Measurements from ENCODE around the gene ZNF579. TPM values are rescaled to one million over a fixed set of nuclear protein-coding genes. Genes with fewer than 3 reads are reported as not detected.

The ZNF579 gene
- total and polyA plus RNA-seq, 10 of the 15 experiments (the other 5 are each of a cell fraction or from before 2014, with no cell fraction given) = 0.11 to 11.7 (median 1.5) TPM

- no peak overlapping the region for H2AFZ ChIP-seq (ENCODE audit: control insufficient read depth, low read depth, low read length)
- intact Hi-C loops (cut with micrococcal nuclease; ENCODE audit: unreplicated experiment) (no loop called here), in situ Hi-C loops (cut with MboI) (no loop called here)
- ChIA-PET RAD21 (ENCODE audit: unreplicated experiment) (interaction anchor here (0.6 kb wide), 1 partner anchor 403 kb away, joined by 3 read pairs; no protein-coding TSS in a partner anchor), POLR2A (no interaction called here), CTCF (no interaction called here), SMC1A (ENCODE audit: uncharacterized antibody, unreplicated experiment) (interaction anchor here (1.0 kb wide), 1 partner anchor 22 kb away, joined by 4 read pairs; no protein-coding TSS in a partner anchor)
- H3K27ac ChIP-seq (ENCODE audit: control insufficient read depth, insufficient read depth) = no peak overlapping the region
- ATAC-seq = no peak
- no peak for DNase-seq (ENCODE audit: low read depth, low spot score)
- 58% methylated on average over 15 of the region's 22 CpGs for whole genome bisulfite sequencing (ENCODE audit: insufficient coverage, insufficient replicate concordance, low lambda C conversion rate, missing lambda C conversion rate)
- H3K9ac ChIP-seq (ENCODE audit: control insufficient read depth, insufficient read depth, low read length) = no peak overlapping the region
- TF ChIP-seq MLLT1 (IDR thresholded peaks at IDR 0.05) = no peak
- TF ChIP-seq BHLHE40 (IDR thresholded peaks at IDR 0.05; ENCODE audit: borderline replicate concordance in 1 of 2, low read depth in 2 of 2, low read length in 1 of 2) = no peak
- no peak for TF ChIP-seq RUNX3 (IDR thresholded peaks at IDR 0.05; ENCODE audit: low read length)
- no peak for TF ChIP-seq NFYA (IDR thresholded peaks at IDR 0.05; ENCODE audit: borderline replicate concordance, low read depth, low read length)
- TF ChIP-seq YBX1 (IDR thresholded peaks at IDR 0.05) = no peak
- no peak for TF ChIP-seq HDGF (IDR thresholded peaks at IDR 0.05)
- TF ChIP-seq, protein P1, sequence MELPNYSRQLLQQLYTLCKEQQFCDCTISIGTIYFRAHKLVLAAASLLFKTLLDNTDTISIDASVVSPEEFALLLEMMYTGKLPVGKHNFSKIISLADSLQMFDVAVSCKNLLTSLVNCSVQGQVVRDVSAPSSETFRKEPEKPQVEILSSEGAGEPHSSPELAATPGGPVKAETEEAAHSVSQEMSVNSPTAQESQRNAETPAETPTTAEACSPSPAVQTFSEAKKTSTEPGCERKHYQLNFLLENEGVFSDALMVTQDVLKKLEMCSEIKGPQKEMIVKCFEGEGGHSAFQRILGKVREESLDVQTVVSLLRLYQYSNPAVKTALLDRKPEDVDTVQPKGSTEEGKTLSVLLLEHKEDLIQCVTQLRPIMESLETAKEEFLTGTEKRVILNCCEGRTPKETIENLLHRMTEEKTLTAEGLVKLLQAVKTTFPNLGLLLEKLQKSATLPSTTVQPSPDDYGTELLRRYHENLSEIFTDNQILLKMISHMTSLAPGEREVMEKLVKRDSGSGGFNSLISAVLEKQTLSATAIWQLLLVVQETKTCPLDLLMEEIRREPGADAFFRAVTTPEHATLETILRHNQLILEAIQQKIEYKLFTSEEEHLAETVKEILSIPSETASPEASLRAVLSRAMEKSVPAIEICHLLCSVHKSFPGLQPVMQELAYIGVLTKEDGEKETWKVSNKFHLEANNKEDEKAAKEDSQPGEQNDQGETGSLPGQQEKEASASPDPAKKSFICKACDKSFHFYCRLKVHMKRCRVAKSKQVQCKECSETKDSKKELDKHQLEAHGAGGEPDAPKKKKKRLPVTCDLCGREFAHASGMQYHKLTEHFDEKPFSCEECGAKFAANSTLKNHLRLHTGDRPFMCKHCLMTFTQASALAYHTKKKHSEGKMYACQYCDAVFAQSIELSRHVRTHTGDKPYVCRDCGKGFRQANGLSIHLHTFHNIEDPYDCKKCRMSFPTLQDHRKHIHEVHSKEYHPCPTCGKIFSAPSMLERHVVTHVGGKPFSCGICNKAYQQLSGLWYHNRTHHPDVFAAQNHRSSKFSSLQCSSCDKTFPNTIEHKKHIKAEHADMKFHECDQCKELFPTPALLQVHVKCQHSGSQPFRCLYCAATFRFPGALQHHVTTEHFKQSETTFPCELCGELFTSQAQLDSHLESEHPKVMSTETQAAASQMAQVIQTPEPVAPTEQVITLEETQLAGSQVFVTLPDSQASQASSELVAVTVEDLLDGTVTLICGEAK (IDR thresholded peaks at IDR 0.05; ENCODE audit: borderline replicate concordance) = no peak
- no peak for TF ChIP-seq E2F8 (IDR thresholded peaks at IDR 0.05; ENCODE audit: low read depth, partially characterized antibody)
- no peak for TF ChIP-seq BACH1 (IDR thresholded peaks at IDR 0.05; ENCODE audit: borderline replicate concordance)
- no peak for TF ChIP-seq SUZ12 (IDR thresholded peaks at IDR 0.05; ENCODE audit: unreplicated experiment)
- no peaks in the 10 kb centered on the region for H4K20me1 ChIP-seq (ENCODE audit: control insufficient read depth, insufficient read depth)
- H3K36me3 ChIP-seq (ENCODE audit: control insufficient read depth in 2 of 2, insufficient read depth in 2 of 2, low read length in 1 of 2) = no peaks in the 10 kb centered on the region
- no TSS peak for BruUV-seq (replicated peaks)
- no peaks in the 10 kb centered on the region for H3K27me3 ChIP-seq (replicated peaks in 1 of 2; ENCODE audit: control insufficient read depth in 2 of 2, insufficient read depth in 2 of 2, low read length in 1 of 2)
- no peak overlapping the region for H3K4me2 ChIP-seq (ENCODE audit: control insufficient read depth, insufficient read depth)
- no peaks in the 10 kb centered on the region for H3K4me1 ChIP-seq (ENCODE audit: control insufficient read depth, insufficient read depth, low read length)
- no peaks in the 10 kb centered on the region for H3K9me3 ChIP-seq (replicated peaks; ENCODE audit: control insufficient read depth, insufficient read depth, low read length)
- H3K4me3 ChIP-seq = no peak overlapping the region
- H3K79me2 ChIP-seq (ENCODE audit: control insufficient read depth, insufficient read depth, low read length) = no peaks in the 10 kb centered on the region
- FAIRE-seq = no peak
These were observed 44.7 kb downstream of the ZNF579 start for GRCh38 chr19:55535965-55536350.
